EL (cell line): ENCODE data around the gene SEMA4D.

Experiments used
- DNase-seq: peaks from one replicate; pipeline ENCODE4 v3.0.0-alpha.2; 2016

Gene SEMA4D

GRCh38 chr9:89442981-89443814 lies 54.7 kb downstream of the SEMA4D start:
- peak; percentile 14 for DNase-seq

DNA sequence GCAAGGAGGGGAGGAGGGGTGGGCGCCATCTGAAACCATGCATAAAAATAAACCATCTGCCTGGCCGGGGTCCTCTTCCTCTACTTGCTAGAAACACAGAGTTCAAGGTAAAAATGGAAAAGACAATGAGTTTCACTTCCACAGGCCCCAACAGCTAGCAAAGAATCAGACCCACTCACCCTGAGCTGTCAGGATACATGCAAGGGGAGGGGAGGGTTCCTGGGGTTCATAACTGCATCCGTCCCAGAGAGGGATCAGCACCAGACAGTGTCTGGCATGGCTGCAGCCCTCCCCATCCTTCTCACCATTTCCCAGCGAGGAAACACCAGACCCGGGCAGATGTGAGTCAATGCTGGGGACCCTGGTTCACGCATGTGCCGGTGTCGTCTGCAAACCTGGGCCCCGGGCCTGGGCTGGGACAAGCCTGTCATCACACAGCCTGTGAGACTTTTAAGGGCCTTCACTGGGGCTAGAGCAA lies 55.4 kb downstream of the SEMA4D start:
- no peak for DNase-seq

DNA sequence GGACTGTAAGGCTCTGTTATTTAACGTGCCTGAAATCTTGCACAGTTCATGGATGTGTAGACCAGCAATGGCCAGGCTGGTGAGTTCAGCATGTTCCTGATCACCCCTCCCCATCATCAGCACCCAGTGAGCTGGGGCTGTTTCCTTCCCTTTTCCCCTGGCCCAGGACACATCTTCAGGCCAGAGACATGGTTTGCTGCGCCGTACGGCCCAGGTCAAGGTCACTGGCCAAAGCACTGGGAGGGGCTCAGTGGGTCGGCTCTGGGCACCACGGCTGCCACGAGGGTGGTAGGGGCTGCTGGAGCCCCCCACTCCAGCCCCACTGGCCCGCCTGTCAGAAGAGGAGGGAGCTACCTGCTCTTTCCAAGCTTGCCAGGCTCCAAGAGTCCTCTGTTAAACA lies 55.9 kb downstream of the SEMA4D start:
- no peak for DNase-seq

DNA sequence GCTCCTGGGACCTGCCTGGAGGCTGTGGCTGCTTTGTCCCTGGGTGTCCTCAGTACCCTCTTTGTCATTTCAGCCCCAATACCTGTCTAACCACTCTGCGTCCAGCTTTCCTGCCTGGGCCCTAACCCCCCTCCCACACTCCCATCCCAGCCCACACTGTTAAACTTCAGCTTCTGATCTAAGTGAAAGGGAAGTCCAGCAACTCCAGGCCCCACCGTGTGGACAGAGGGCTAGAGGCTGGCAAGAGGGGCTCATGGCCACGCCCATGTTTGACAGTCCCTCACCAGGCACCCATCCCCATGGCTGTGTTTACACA lies 56.3 kb downstream of the SEMA4D start:
- no peak for DNase-seq

DNA sequence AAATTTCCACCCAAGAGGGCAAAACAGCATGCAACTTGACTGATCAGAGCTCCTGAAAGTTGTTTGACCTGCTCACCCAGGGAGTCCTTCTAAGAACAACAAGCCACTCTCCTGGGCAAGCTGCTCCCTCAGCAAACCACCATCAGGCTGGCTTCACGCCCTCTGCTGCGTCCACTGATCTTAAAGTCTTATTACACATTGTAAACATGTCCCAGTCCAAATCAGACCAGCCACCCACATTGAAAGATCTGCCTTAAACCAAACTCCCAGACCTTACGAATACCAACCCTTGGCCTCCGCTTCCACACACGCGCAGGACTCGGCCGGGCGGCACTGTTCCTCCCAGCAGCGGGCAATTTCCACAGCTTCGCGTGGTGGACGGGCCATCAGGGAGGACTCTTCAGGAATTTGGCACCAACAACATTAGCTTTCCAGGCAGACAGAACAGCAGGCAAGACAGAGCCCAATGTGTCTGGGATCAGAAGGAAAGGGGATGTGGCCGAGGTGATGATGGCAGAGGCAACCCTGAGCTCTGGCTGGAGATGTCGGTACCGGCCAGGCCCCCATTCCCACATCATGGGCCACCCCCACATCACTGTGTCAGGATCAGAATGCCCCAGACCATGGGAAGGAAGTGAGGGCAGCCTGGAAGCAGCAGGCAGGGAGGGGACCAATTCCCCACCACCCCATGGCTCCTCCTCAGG lies 56.8 kb downstream of the SEMA4D start:
- DNase-seq = no peak

GRCh38 chr9:89440548-89440947 lies 57.4 kb downstream of the SEMA4D start:
- no peak for DNase-seq

- DNase-seq = no peak
Observed at GRCh38 chr9:89440046-89440445, 57.9 kb downstream of the SEMA4D start.

- no peak for DNase-seq
Observed at GRCh38 chr9:89439571-89439970, 58.3 kb downstream of the SEMA4D start.

GRCh38 chr9:89438194-89438593 lies 59.7 kb downstream of the SEMA4D start:
- no peak for DNase-seq

DNA sequence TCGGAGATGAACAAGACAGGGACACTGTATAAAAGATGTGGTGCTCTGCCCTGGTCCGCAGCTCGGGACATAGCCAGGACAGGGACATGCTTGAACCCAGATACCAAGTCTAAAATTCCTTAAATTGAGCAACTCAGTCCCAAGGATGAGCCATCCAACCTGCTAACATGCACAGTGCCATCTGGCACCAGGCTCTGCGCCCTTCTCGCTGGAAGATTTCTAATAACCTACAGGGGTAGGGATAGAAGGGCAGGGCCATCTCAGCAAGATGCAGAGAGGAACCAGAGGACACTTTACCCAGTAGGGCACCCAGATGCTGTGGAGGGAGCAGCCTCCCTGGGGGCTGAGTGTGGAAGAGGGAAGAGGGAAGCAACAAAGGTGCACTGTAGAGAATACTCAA lies 60.1 kb downstream of the SEMA4D start:
- no peak for DNase-seq

GRCh38 chr9:89436963-89437625 lies 60.8 kb downstream of the SEMA4D start:
- DNase-seq = no peak

DNA sequence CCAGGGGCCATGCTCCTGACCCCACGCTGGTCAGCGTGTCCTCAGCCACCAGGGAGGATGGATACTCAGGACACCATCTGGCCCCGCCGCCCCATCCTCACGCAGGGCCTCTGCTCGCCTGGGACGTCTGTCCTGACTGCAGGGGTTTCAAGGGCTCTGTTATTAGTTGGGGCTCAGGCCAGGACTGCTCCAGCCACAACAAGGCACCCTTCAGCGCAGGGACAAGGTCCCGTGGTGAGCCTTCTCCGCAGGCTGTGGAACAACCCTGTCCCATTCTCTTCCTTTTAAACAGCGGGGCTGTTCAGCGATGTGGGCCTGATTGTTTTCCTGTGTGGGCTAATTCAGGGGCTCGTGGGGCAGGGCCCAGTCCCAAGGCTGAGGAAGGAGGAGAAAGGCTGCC lies 61.6 kb downstream of the SEMA4D start:
- no peak for DNase-seq

- DNase-seq = no peak
Observed at GRCh38 chr9:89435071-89435823, 62.7 kb downstream of the SEMA4D start.

DNA sequence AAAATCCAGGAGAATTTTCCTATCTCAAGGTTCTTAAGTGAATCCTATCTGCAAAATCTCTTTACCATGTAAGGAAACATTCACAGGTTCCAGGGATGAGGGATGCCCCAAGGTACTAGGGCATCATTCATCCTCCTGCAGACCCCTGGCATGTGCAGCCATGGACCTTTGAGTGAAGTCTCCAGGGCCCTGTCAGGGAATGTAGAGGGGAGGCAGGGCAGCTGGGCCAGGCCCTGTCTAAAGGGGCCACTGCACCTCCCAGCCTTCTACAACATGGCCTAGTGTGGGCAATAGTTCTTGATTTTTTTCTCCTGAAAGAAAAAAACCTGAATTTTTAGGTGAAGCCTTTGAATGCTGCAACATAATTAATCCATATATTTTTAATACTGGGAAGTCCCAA lies 63.3 kb downstream of the SEMA4D start:
- no peak for DNase-seq

- peak; percentile 83 for DNase-seq
Observed at GRCh38 chr9:89433826-89434225, 64.1 kb downstream of the SEMA4D start.

- DNase-seq = no peak
Observed at GRCh38 chr9:89432986-89433530, 64.9 kb downstream of the SEMA4D start.

DNA sequence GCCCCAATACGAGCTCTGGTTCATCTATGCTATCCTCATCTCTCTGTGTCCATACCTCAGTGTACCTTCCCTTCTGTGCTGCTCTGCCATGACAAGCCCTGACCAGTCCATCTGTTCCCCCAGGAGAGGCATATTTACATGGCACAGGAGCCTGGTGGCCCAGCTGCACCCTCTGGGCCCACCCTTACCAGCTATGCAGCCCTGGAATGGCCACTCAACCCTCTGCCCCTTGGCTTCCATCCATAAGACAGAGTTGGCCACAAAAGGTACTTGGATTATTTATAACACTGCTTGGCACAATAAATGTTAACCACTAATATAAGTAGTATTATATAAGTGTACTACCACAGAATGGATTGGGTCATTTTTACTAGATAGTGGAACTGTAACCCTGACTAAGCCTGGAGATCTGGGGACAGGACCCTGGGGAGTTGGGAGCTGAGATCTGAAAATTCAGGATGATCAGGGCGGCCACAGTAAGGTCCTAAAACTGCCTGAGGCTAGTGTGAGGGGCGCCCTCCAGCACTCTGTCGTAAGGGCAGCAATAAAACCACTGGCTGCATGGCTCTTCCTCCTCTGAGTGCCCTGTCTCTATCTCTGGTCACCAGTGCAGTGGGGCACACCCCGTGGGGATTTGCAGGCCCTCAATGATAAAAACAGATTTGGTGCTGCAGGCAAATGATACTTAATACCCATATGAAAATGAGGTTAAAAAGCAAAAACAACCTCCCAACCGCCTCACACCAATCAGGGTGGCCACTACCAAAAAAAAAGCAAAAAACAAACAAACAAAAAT lies 65.8 kb downstream of the SEMA4D start:
- DNase-seq = no peak

DNA sequence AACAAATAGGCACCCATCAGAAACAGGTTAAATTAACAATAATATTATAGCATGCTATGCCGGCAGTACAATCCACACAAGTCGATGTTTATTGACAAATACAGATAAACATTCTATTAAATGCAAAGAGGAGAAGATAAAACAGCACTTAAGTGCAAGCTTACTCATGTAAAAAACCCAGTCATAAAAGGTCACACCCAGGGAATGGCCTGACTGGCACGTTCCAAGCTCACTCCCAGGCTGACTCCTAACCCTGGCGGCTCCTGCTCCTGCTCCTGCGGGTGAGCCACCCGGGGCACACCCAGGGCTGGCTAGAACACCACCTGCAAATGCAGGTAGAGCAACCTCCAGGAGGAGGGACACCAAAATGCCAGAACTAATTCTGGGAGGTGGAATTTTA lies 66.9 kb downstream of the SEMA4D start:
- DNase-seq = no peak

DNA sequence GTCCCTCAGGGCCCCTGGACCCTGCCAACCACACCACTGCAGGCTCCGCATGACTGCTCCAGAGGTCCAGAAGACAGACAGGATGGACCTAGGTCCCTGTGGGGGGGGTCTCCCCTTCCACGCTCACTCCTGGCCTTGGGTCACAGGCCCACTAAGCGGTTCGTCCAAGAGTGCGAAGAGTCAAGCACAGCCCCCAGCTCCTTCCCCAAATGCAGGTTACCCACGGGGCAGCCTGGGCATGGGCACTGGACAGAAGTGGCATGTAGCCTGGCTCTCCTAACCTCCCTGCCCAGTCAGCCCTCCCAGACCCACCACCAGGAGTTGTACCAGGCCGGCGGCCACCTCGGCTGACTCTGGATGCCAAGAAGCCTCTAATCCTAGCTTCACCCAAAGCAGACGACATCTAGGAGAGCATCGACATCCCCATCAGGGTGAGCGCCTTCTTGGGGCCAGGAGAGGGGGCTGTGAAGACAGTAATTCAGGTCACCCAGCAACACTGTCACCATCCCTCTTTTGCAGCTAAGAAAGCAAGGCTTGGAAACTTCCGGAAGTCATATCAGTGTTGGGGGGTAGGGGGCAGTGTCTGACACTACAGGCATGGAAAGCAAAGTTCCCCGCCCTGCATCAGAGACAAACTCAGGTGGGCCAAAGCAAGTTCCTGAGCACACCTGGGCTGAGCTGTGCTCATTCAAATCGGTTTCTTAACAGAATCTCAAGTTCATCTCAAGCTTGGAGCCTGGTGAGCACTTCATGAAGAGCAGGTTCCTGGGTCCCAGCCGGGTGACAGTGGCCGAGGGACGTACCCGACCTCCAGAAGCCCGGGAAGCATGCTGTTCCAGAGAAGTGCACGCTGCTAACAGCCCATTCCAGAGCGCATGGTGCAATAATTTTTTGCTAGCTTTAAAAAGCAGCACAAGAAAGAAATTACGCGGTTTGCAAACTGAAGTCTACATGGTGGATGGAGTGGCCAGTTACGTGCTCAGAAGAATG lies 68.7 kb downstream of the SEMA4D start:
- no peak for DNase-seq

- no peak for DNase-seq
Observed at GRCh38 chr9:89428222-89428761, 69.6 kb downstream of the SEMA4D start.
